Epithelial cell of proximal tubule (primary cell): ENCODE data around the gene SH3RF1. TPM values are rescaled to one million over a fixed set of nuclear protein-coding genes. Genes with fewer than 3 reads are reported as not detected.

ENCODE experiments used
- DNase-seq: peaks from one replicate; pipeline ENCODE4 v3.0.0-alpha.2; 2011; ENCODE audit warnings: low read depth
- H3K4me3 ChIP-seq: 2 replicates; pipeline ENCODE4 v1.5.1; 2011; ENCODE audit warnings: low read depth, mild to moderate bottlenecking, low read length
- total RNA-seq: library from RNA; depleted of rRNA; stranded (reverse); fragments of >200 nt; gene quantifications from 2 replicates; pipeline ENCODE4 v1.2.3, GENCODE V29; 2015
- TF ChIP-seq, protein P1 (sequence below): conservative IDR thresholded peaks from 2 replicates; pipeline ENCODE4 v1.5.1; 2012; ENCODE audit warnings: low read depth, mild to moderate bottlenecking, low read length

The SH3RF1 gene
- total RNA-seq, 1 donor from 2014 or later, result 25.8 TPM

DNA sequence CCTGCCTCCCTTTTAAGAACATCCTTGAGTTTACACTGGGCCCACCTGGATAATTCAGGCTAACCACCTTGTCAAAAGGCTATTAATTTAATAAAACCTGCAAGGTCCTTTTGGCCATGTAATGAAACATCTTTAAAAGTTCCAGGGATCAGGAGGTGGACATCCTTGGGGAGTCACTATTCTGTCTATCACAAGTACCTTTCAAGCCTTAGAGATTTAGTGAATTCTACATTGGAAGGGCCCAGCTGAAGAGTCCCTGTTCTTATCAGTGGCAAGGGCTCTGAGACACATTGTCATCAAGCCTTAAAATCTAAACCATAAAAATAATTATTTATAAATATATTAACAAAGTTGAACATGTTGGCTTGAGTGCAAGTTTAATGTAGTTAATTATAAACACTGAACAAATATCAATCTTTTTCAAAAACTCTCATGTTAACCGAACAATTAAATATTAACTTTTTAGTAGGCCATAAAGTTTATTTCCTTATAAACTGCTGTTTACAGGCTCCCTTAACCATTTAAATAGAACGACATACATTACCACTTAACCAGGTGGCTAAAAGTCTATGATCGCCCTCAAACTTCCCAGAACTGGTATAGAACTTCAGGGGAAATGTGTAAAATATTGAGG is 156.3 kb downstream of the SH3RF1 start:
- TF ChIP-seq, protein P1, sequence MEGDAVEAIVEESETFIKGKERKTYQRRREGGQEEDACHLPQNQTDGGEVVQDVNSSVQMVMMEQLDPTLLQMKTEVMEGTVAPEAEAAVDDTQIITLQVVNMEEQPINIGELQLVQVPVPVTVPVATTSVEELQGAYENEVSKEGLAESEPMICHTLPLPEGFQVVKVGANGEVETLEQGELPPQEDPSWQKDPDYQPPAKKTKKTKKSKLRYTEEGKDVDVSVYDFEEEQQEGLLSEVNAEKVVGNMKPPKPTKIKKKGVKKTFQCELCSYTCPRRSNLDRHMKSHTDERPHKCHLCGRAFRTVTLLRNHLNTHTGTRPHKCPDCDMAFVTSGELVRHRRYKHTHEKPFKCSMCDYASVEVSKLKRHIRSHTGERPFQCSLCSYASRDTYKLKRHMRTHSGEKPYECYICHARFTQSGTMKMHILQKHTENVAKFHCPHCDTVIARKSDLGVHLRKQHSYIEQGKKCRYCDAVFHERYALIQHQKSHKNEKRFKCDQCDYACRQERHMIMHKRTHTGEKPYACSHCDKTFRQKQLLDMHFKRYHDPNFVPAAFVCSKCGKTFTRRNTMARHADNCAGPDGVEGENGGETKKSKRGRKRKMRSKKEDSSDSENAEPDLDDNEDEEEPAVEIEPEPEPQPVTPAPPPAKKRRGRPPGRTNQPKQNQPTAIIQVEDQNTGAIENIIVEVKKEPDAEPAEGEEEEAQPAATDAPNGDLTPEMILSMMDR, result no peak
- DNase-seq, result no peak
- no peak overlapping the region for H3K4me3 ChIP-seq

DNA sequence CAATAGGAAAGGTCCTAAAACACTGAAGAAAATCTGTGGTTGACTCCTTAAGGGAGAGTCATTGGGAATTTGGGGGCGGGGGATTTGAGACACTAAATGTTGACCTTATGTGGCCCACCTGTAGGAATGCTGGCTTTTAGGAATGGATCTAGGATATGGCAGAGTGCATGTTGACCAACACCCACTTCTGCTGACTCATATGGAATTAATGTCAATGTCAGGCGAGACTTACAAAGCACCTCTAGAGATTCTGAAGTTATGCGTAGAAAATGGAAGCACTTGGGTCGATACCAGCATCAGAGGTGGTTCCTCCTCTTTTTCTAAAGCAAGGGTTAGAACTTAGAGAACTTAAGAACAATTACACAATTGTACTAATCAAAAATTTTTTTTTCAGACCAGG is 160.1 kb downstream of the SH3RF1 start:
- no peak for DNase-seq
- TF ChIP-seq, protein P1, result no peak
- H3K4me3 ChIP-seq, result no peak overlapping the region

DNA sequence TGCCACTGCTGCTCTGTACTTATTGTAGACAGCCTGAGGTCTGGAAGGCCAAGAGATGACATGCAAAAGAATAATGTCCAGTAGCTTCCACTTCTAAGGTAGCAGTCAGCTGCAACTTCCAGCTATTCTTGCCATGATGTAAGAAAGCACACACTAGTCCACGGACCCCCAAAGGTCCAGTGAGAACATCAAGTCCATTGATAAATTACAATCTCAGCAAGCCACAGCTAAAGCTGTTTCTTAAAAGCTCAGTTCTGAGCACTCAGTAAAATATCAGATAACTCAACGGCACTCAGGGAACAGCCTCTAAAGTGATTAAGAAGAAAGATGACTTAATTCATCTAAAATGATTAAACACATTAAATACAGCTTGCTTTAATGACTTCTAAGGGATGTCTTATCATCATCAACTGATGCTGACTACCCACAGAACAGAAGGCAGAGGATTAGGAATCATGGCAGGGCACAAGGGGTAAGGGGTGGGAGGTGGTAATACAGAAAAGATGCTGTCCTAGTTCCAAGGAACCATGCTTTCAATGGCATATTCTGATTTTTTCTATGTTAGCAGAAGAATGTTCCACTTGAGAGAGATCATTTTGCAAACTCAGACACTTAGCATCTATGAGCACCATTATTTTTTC is 161.6 kb downstream of the SH3RF1 start:
- DNase-seq, result no peak
- TF ChIP-seq, protein P1, result no peak
- H3K4me3 ChIP-seq, result no peak overlapping the region

DNA sequence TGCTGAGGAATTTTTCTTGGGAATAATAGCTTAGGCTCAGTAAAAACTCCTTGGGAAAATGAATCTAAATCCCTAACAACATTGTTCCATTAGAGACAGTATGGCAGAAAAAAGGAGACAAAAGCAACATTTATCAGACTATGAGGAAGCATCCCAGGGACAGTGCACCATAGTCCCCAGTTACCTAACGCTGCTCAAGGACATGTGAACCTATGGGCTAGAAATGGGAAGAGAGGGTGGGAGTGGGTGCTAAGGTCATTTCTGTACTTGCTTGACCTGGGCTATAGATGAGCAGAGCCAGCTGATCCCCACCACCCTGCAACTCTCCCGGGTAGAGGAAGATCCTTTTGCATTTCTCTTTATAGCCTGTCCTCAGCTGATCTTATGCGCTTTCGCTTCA is 162.5 kb downstream of the SH3RF1 start:
- H3K4me3 ChIP-seq, result no peak overlapping the region
- DNase-seq, result no peak
- TF ChIP-seq, protein P1, result no peak

DNA sequence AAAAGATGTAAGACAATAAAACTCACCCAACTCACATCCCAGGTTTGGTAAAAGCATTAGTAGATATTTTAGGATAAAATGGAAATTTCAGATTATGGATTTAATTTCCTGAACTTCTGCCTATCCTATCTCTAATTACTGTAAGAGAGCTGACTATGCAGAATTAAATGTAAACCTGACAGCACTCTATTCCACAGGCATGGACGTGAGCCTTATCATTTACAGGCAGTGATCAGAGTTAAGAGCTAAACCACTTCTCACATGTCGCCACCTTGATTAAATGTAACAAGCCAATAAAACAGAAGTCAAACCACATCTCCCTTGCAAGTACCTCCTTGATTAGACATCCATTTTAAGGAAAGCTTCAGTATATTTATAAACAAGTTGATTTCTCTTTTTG is 163.2 kb downstream of the SH3RF1 start:
- no peak overlapping the region for H3K4me3 ChIP-seq
- DNase-seq, result no peak
- TF ChIP-seq, protein P1, result no peak

DNA sequence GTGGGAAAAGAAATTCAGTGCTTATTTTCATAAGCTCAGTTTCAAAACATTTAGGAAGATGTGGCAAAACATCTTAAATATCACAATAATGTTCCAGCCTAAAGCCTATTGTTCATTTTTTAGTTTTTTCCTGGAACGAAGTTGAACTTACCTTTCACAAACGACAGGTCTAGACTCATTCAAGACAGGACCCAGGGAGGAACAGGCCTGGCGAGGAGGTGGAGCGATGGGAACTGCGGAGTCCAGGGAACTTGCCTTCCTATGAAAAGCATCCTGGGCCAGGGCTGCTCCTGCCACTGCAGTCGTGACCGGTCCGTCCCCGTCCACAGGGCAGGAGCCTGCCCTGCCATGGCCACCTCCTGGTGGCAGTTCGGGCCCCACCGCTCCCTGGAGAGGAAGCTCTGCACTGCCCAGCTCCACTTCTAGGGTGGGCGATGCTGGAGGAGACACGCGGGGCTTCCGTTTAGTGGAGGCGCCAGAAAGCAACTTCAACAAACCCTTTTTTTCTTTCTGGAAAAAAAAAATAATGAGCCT is 164.0 kb downstream of the SH3RF1 start:
- TF ChIP-seq, protein P1, result no peak
- no peak overlapping the region for H3K4me3 ChIP-seq
- DNase-seq, result no peak
